Thoracic aorta (tissue), 2 donors: Measurements from ENCODE around the gene GAA. TPM values are rescaled to one million over a fixed set of nuclear protein-coding genes. Genes with fewer than 3 reads are reported as not detected.
"Not testable (repeated sequence)": the region's sequence is repeated elsewhere in the genome, so short reads cannot be mapped to it uniquely, and the experiment has no call there.

Experiments used
- ATAC-seq: fragments of 150-250 bp; one replicate; pipeline ENCODE4 v1.8.0; 2017; ENCODE audit warnings: low read depth; ENCODE audit not compliant: insufficient number of reproducible peaks, low FRiP score
- DNase-seq: peaks from one replicate; pipeline ENCODE4 v3.0.0-alpha.2; 2020; ENCODE audit warnings: low spot score
- H3K27ac ChIP-seq, 2 donors: fragments of 200-600 bp; sonication (generic); 1 replicate in 1 of 2; 2 replicates in 1 of 2; pipeline ENCODE4 v1.5.1; 2016; ENCODE audit warnings: mild to moderate bottlenecking in 2 of 2, moderate library complexity in 2 of 2
- H3K27me3 ChIP-seq: fragments of 200-600 bp; sonication (generic); replicated peaks from 2 replicates; pipeline ENCODE4 v1.6.0; 2016; ENCODE audit warnings: mild to moderate bottlenecking; ENCODE audit not compliant: insufficient read depth
- H3K36me3 ChIP-seq: fragments of 200-600 bp; sonication (generic); one replicate; pipeline ENCODE4 v1.5.1; 2016
- H3K4me1 ChIP-seq, 2 donors: fragments of 200-600 bp; sonication (generic); 1 replicate in 1 of 2; 2 replicates in 1 of 2; pipeline versions ENCODE4 v1.5.1 to v1.6.0; 2016; ENCODE audit warnings: low read depth in 2 of 2, mild to moderate bottlenecking in 1 of 2; ENCODE audit not compliant: control insufficient read depth in 1 of 2
- H3K4me3 ChIP-seq: fragments of 200-600 bp; sonication (generic); 2 replicates; pipeline ENCODE4 v1.5.1; 2016; ENCODE audit warnings: mild to moderate bottlenecking
- H3K9me3 ChIP-seq: fragments of 200-600 bp; sonication (generic); 2 replicates; pipeline ENCODE4 v1.5.1; 2016
- CTCF ChIP-seq: fragments of 200-600 bp; sonication (generic); IDR thresholded peaks from one replicate; pipeline ENCODE4 v1.5.1; 2019; ENCODE audit warnings: antibody characterized with exemption
- total RNA-seq, 2 donors: library from RNA; depleted of rRNA; stranded (reverse); fragments of >200 nt; gene quantifications; one replicate each; pipeline versions ENCODE4 v1.1.0 to v1.2.3, GENCODE V29; 2016

The GAA gene
- total RNA-seq, 2 donors from 2014 or later = 101 to 126 TPM

DNA sequence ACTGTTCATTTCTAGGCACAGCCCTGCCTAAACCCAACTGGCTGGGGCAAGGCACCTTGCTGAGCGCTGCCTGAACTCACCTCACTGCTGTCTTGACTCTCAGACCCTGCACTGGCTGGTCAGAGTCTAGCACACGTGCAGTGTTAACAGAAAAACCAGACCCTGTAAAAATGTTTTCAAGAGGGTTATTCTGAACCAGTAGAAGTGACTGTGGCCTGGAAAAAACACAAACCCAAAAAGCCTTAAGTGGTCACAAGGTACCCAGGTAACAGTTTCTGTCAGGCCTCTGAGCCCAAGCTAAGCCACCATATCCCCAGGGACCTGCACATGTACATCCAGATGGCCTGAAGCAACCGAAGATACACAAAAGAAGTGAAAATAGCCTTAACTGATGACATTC, 51.6 kb downstream of the GAA start:
- no peak for TF ChIP-seq CTCF
- no peak overlapping the region for H3K27ac ChIP-seq
- H3K4me3 ChIP-seq = no peak overlapping the region
- H3K9me3 ChIP-seq = no peaks in the 10 kb centered on the region
- peaks cover 3 to 4% of the 10 kb centered on the region in 2 donors for H3K4me1 ChIP-seq
- H3K36me3 ChIP-seq = no peaks in the 10 kb centered on the region
- H3K27me3 ChIP-seq = no peaks in the 10 kb centered on the region
- ATAC-seq (no peak), DNase-seq (no peak)

GRCh38 chr17:80154166-80154565, 52.8 kb downstream of the GAA start:
- ATAC-seq (no peak), DNase-seq (no peak)
- Histone ChIP-seq H3K4me3 (no peak overlapping the region), H3K4me1 (no peaks in the 10 kb centered on the region), H3K27ac (no peak overlapping the region), H3K9me3 (no peaks in the 10 kb centered on the region), H3K36me3 (no peaks in the 10 kb centered on the region), H3K27me3 (no peaks in the 10 kb centered on the region)
- no peak for TF ChIP-seq CTCF

DNA sequence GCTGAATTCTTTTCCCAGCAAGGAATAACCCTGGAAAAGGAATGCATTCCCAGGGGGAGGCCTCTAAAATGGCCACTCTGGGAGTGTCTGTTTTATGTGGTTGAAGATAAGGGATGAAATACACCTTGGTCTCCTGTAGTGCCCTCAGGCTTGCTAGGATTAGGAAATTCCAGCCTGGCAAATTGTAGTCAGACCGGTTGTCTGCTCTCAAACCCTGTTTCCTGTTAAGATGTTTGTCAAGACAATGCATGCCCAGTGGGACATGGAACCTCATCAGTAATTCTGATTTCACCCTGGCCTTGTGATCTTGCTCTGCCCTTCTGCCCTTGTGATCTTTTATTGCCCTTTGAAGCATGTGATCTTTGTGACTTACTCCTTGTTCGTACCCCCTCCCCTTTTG, 54.2 kb downstream of the GAA start:
- DNase-seq, H3K27me3 ChIP-seq, H3K9me3 ChIP-seq, H3K4me1 ChIP-seq, H3K36me3 ChIP-seq, H3K4me3 ChIP-seq, H3K27ac ChIP-seq, ATAC-seq: not testable (repeated sequence)

DNA sequence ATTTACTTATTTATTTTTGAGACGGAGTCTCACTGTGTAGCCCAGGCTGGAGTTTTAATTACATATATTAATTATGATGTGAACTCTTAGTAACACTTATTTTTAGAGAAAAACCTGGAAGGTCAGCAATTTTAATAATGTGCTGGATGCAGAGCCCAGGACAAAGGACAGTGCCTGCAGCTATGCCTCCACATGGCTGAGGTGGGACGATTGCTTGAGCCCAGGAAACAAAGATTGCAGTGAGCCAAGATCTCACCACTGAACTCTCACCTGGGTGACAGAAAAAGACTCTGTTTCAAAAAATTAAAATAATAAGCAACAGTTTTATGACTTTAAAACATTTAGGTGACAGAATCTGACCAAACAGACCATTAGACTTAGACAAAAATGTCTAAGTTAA, 57.5 kb downstream of the GAA start:
- no peak overlapping the region for H3K27ac ChIP-seq
- no peak for TF ChIP-seq CTCF
- no peaks in the 10 kb centered on the region for H3K4me1 ChIP-seq
- no peaks in the 10 kb centered on the region for H3K36me3 ChIP-seq
- DNase-seq (no peak), ATAC-seq (no peak)
- no peaks in the 10 kb centered on the region for H3K9me3 ChIP-seq
- H3K4me3 ChIP-seq = no peak overlapping the region
- no peaks in the 10 kb centered on the region for H3K27me3 ChIP-seq

- DNase-seq (no peak), ATAC-seq (no peak)
- no peak for TF ChIP-seq CTCF
Measured at GRCh38 chr17:80160536-80160935, 59.2 kb downstream of the GAA start.

GRCh38 chr17:80163336-80163735, 62.0 kb downstream of the GAA start:
- Histone ChIP-seq H3K36me3 (no peaks in the 10 kb centered on the region), H3K9me3 (no peaks in the 10 kb centered on the region), H3K27ac (no peak overlapping the region), H3K4me1 (no peaks in the 10 kb centered on the region), H3K27me3 (no peaks in the 10 kb centered on the region), H3K4me3 (no peak overlapping the region)
- ATAC-seq (no peak), DNase-seq (no peak)
- no peak for TF ChIP-seq CTCF

More at GRCh38 chr17:80160536-80160935, 59.2 kb downstream of the GAA start:
- Histone ChIP-seq H3K36me3 (no peaks in the 10 kb centered on the region), H3K27me3 (no peaks in the 10 kb centered on the region), H3K9me3 (no peaks in the 10 kb centered on the region), H3K4me3 (no peak overlapping the region), H3K27ac (no peak overlapping the region), H3K4me1 (no peaks in the 10 kb centered on the region)
